22Rv1 (cell line): ENCODE measurements around the gene SRSF5.

Experiments
- CTCF ChIP-seq: fragments of 450-650 bp; IDR thresholded peaks from 2 replicates; pipeline ENCODE4 v1.5.1; 2017; ENCODE audit warnings: mild to moderate bottlenecking
- ZFX ChIP-seq: fragments of 450-650 bp; IDR thresholded peaks from 2 replicates; pipeline ENCODE4 v1.6.1; 2017; ENCODE audit warnings: antibody characterized with exemption, borderline replicate concordance

DNA sequence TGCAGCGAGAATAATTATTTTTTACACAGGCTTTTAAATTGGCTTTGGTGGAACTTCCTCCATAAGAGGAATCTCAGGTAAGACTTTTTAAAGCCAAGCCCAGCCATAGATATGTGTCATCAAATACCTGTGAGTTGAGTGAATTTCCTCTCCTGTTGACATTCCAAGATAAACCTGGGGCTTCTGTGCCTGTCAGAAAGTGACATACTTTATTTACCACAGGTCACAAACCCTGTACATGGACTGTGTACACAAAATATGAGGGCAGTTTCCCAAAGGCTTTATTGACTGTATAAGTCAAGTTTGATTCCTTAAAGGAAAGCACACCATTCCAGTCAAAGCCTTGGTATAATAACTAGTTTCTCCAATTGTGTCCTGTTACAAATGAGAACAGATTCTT lies 25.9 kb upstream of the SRSF5 start:
- no peak for TF ChIP-seq CTCF
- TF ChIP-seq ZFX, result no peak
